ENCODE data around the gene KCNK17.
A peak's percentile ranks its signal among the peaks of the same experiment; 100 is the strongest.

The KCNK17 gene

DNA sequence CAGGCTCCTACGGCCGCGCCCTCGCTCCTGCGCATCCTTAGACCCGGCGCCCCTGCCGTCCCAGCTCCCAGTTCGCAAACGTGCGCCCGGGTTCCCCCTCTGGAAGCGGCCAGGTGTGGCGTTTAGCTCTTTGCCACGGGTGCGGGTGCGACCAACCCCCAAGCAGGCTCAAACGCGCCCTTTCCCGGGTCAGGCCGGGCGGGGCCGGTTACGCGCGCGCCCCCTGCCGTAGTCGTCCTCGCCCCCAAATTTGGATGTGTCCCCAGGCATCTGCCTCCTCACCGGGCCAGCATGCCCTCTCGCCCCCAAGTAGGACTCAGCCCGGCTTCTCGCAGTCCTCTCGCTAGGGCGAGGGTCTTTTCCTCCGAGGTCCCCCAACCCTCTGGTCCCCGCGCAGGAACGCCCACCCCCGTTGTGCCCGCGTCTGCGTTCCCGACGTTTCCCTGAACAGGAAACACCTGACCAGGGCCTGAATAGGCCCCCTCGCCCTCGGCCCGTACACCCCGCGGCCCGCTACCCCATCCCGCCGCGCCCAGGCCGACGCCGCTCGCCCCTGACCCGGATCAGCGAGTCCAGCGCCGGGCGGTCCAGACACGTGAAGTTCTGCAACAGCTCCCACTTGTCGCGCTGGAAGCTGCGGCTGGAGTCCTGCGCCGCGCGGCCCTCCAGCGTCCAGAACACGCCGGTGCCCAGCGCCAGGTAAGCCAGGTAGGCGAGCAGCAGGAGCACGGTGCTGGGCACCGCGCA lies 520 bp downstream of the KCNK17 start:
- Histone ChIP-seq H3F3A (ENCODE audit: low read depth) (no peaks in the 10 kb centered on the region), H3K9me3 (ENCODE audit: insufficient read depth, low read depth, low read length) (no peaks in the 10 kb centered on the region), H3K4me3 (ENCODE audit: low read length, poor library complexity, severe bottlenecking) (no peak overlapping the region), H3K4me1 (ENCODE audit: insufficient read depth, low read length, poor library complexity, severe bottlenecking) (peaks cover 12% of the 10 kb centered on the region), H3K9ac (ENCODE audit: low read depth, low read length, poor library complexity, severe bottlenecking) (no peak overlapping the region), H3K4me2 (ENCODE audit: low read depth, low read length, poor library complexity, severe bottlenecking) (no peak overlapping the region), H3K9me2 (replicated peaks; ENCODE audit: low read depth, low read length) (no peaks in the 10 kb centered on the region), H2AFZ (ENCODE audit: low read length) (no peak overlapping the region), H3K27me3 (ENCODE audit: insufficient read depth, low read length, poor library complexity, severe bottlenecking) (no peaks in the 10 kb centered on the region), H3K36me3 (ENCODE audit: insufficient read depth, low read length) (no peaks in the 10 kb centered on the region), H3K79me2 (ENCODE audit: insufficient read depth, low read length) (no peaks in the 10 kb centered on the region), H4K20me1 (ENCODE audit: insufficient read depth, low read length, poor library complexity, severe bottlenecking) (no peaks in the 10 kb centered on the region)
- TF ChIP-seq EZH2phosphoT487 (IDR thresholded peaks at IDR 0.05; ENCODE audit: borderline replicate concordance): no peak
- TF ChIP-seq, protein P1, sequence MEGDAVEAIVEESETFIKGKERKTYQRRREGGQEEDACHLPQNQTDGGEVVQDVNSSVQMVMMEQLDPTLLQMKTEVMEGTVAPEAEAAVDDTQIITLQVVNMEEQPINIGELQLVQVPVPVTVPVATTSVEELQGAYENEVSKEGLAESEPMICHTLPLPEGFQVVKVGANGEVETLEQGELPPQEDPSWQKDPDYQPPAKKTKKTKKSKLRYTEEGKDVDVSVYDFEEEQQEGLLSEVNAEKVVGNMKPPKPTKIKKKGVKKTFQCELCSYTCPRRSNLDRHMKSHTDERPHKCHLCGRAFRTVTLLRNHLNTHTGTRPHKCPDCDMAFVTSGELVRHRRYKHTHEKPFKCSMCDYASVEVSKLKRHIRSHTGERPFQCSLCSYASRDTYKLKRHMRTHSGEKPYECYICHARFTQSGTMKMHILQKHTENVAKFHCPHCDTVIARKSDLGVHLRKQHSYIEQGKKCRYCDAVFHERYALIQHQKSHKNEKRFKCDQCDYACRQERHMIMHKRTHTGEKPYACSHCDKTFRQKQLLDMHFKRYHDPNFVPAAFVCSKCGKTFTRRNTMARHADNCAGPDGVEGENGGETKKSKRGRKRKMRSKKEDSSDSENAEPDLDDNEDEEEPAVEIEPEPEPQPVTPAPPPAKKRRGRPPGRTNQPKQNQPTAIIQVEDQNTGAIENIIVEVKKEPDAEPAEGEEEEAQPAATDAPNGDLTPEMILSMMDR (conservative IDR thresholded peaks at IDR 0.05; ENCODE audit: low read length): no peak

DNA sequence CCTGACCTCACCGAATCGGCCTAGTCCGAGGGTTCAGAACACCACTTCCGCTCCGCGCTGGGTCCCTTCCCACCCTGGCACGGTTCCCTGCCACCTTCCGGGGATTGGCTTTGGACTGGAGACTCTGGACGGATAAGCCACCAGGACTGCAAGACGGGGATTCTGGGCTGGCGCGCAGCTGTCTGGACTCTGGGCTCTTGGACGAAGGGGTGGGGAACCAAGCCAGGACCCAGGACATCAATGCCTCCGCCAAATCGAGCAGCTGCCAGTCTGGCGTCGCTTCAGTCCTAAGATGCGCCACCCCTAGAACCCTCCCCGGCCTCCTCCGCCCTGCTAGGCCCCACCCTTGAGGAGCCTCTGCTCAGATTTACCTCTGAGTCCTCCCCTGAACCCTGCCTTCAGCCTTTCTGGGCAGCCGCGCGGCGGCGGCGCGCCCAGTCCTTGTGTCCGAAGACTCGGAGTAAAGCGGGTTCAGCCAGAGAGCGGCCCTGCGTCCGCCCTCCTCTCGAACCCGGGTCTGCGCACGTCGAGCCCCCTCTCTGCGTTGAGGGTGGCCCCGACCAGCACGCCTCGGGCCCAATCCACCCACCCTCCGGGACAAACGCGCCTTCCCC lies 1.2 kb downstream of the KCNK17 start:
- no peak for TF ChIP-seq EZH2phosphoT487 (IDR thresholded peaks at IDR 0.05; ENCODE audit: borderline replicate concordance)
- TF ChIP-seq, protein P1 (conservative IDR thresholded peaks at IDR 0.05; ENCODE audit: low read length): no peak
- Histone ChIP-seq H3K9me3 (ENCODE audit: insufficient read depth, low read depth, low read length) (no peaks in the 10 kb centered on the region), H3F3A (ENCODE audit: low read depth) (no peaks in the 10 kb centered on the region), H3K36me3 (ENCODE audit: insufficient read depth, low read length) (no peaks in the 10 kb centered on the region), H3K9ac (ENCODE audit: low read depth, low read length, poor library complexity, severe bottlenecking) (no peak overlapping the region), H3K4me3 (ENCODE audit: low read length, poor library complexity, severe bottlenecking) (no peak overlapping the region), H3K27me3 (ENCODE audit: insufficient read depth, low read length, poor library complexity, severe bottlenecking) (no peaks in the 10 kb centered on the region), H3K4me1 (ENCODE audit: insufficient read depth, low read length, poor library complexity, severe bottlenecking) (peaks cover 12% of the 10 kb centered on the region), H3K9me2 (replicated peaks; ENCODE audit: low read depth, low read length) (no peaks in the 10 kb centered on the region), H3K79me2 (ENCODE audit: insufficient read depth, low read length) (no peaks in the 10 kb centered on the region), H3K4me2 (ENCODE audit: low read depth, low read length, poor library complexity, severe bottlenecking) (no peak overlapping the region), H4K20me1 (ENCODE audit: insufficient read depth, low read length, poor library complexity, severe bottlenecking) (no peaks in the 10 kb centered on the region), H2AFZ (ENCODE audit: low read length) (no peak overlapping the region)

DNA sequence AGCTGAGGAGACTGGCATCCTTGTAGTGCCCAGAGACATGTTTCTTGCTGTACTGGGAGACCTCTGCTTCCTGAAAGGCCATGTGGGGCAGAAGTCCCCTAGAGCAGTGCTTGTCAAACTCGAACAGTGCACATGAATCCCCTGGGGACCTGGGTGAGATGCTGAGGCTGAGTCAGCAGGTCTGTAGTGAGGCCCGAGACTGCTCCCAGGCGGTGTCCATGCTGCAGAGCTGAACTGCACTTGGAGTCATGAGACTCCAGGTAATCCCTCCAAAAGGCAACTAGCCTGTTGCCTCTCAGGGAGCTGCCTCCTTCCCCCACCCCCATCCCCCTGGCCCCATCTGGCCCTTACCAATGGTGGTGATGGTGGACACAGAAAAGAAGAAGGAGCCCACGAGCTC lies 3.7 kb downstream of the KCNK17 start:
- no peaks in the 10 kb centered on the region for H3K79me2 ChIP-seq (ENCODE audit: insufficient read depth, low read length)
- H2AFZ ChIP-seq (ENCODE audit: low read length): no peak overlapping the region
- H3K4me2 ChIP-seq (ENCODE audit: low read depth, low read length, poor library complexity, severe bottlenecking): peak overlapping the region; percentile 4
- TF ChIP-seq EZH2phosphoT487 (IDR thresholded peaks at IDR 0.05; ENCODE audit: borderline replicate concordance): no peak
- TF ChIP-seq, protein P1 (conservative IDR thresholded peaks at IDR 0.05; ENCODE audit: low read length): no peak
- H3F3A ChIP-seq (ENCODE audit: low read depth): no peaks in the 10 kb centered on the region
- no peak overlapping the region for H3K4me3 ChIP-seq (ENCODE audit: low read length, poor library complexity, severe bottlenecking)
- no peaks in the 10 kb centered on the region for H3K9me2 ChIP-seq (replicated peaks; ENCODE audit: low read depth, low read length)
- H3K36me3 ChIP-seq (ENCODE audit: insufficient read depth, low read length): no peaks in the 10 kb centered on the region
- no peaks in the 10 kb centered on the region for H3K27me3 ChIP-seq (ENCODE audit: insufficient read depth, low read length, poor library complexity, severe bottlenecking)
- H4K20me1 ChIP-seq (ENCODE audit: insufficient read depth, low read length, poor library complexity, severe bottlenecking): no peaks in the 10 kb centered on the region
- no peak overlapping the region for H3K9ac ChIP-seq (ENCODE audit: low read depth, low read length, poor library complexity, severe bottlenecking)
- peaks cover 12% of the 10 kb centered on the region for H3K4me1 ChIP-seq (ENCODE audit: insufficient read depth, low read length, poor library complexity, severe bottlenecking)
- no peaks in the 10 kb centered on the region for H3K9me3 ChIP-seq (ENCODE audit: insufficient read depth, low read depth, low read length)
